ENCODE results near the gene RCOR1.
"Not testable (repeated sequence)": the region's sequence is repeated elsewhere in the genome, so short reads cannot be mapped to it uniquely, and the experiment has no call there.

The RCOR1 gene

GRCh38 chr14:102629011-102629444, 36.6 kb downstream of the RCOR1 start:
- H3K4me3 ChIP-seq (ENCODE audit: control insufficient read depth, low read depth, low read length): no peak overlapping the region
- TF ChIP-seq CTCF (conservative IDR thresholded peaks at IDR 0.05; ENCODE audit: control insufficient read depth, insufficient read depth, low read depth, low read length): no peak
- no peak for DNase-seq (ENCODE audit: low read depth)

DNA sequence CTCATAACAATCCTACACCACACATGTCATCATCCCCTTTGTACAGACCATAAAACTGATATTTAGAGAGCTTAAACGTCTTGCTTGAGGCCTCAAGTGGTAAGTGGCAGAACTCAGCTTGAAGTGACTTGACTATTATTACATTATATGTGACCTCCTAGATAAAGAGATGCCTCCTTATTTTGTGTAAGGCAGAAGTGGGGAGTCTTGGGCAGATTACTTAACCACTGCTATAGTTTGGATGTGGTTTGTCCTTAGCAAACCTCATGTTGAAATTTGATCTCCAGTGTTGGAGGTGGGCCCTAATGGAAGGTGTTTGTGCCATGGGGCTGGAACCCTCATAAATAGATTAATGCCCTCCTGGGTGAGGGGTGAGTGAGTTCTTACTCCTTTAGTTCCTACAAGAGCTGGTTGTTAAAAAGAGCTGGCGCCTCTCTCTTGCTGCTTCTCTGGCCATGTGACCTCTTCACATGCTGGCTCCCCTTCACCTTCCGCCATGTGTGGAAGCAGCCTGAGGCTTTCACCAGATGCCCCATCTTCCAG, 37.4 kb downstream of the RCOR1 start:
- peak; percentile 17 for DNase-seq (ENCODE audit: low read depth)
- TF ChIP-seq CTCF (conservative IDR thresholded peaks at IDR 0.05; ENCODE audit: control insufficient read depth, insufficient read depth, low read depth, low read length): no peak
- H3K4me3 ChIP-seq (ENCODE audit: control insufficient read depth, low read depth, low read length): no peak overlapping the region

GRCh38 chr14:102630405-102630804, 38.0 kb downstream of the RCOR1 start:
- H3K4me3 ChIP-seq (ENCODE audit: control insufficient read depth, low read depth, low read length): no peak overlapping the region
- no peak for DNase-seq (ENCODE audit: low read depth)
- TF ChIP-seq CTCF (conservative IDR thresholded peaks at IDR 0.05; ENCODE audit: control insufficient read depth, insufficient read depth, low read depth, low read length): no peak

GRCh38 chr14:102630881-102631280, 38.4 kb downstream of the RCOR1 start:
- no peak overlapping the region for H3K4me3 ChIP-seq (ENCODE audit: control insufficient read depth, low read depth, low read length)
- no peak for TF ChIP-seq CTCF (conservative IDR thresholded peaks at IDR 0.05; ENCODE audit: control insufficient read depth, insufficient read depth, low read depth, low read length)
- DNase-seq (ENCODE audit: low read depth): no peak

- no peak for DNase-seq (ENCODE audit: low read depth)
- TF ChIP-seq CTCF (conservative IDR thresholded peaks at IDR 0.05; ENCODE audit: control insufficient read depth, insufficient read depth, low read depth, low read length): no peak
- H3K4me3 ChIP-seq (ENCODE audit: control insufficient read depth, low read depth, low read length): no peak overlapping the region
These were observed 41.6 kb downstream of the RCOR1 start for GRCh38 chr14:102633906-102634595.

GRCh38 chr14:102639611-102640010, 47.2 kb downstream of the RCOR1 start:
- not testable (repeated sequence) for H3K4me3 ChIP-seq (ENCODE audit: control insufficient read depth, low read depth, low read length); DNase-seq (ENCODE audit: low read depth)

GRCh38 chr14:102644523-102644922, 52.1 kb downstream of the RCOR1 start:
- no peak overlapping the region for H3K4me3 ChIP-seq (ENCODE audit: control insufficient read depth, low read depth, low read length)
- TF ChIP-seq CTCF (conservative IDR thresholded peaks at IDR 0.05; ENCODE audit: control insufficient read depth, insufficient read depth, low read depth, low read length): no peak
- DNase-seq (ENCODE audit: low read depth): no peak
